Measurements from ENCODE around the gene ABCC3. TPM values are rescaled to one million over a fixed set of nuclear protein-coding genes. Genes with fewer than 3 reads are reported as not detected.

The ABCC3 gene
- total RNA-seq, 3 donors from 2014 or later: 6.1 to 122 (median 81.0) TPM

GRCh38 chr17:50613007-50613992 is 21.4 kb upstream of the ABCC3 start:
- no peaks in the 10 kb centered on the region for H3K9me3 ChIP-seq
- TF ChIP-seq POLR2AphosphoS5 (IDR thresholded peaks at IDR 0.05) (no peak), POLR2A (IDR thresholded peaks at IDR 0.05) (no peak), CTCF (IDR thresholded peaks at IDR 0.05) (no peak)
- intact Hi-C loops (cut with DNase I; ENCODE audit: low total_unique reads): no loop called here
- DNase-seq (ENCODE audit: low spot score in 2 of 2): no peak
- no peak overlapping the region for H3K27ac ChIP-seq
- H3K4me1 ChIP-seq: no peaks in the 10 kb centered on the region
- H3K36me3 ChIP-seq: no peaks in the 10 kb centered on the region
- no peaks in the 10 kb centered on the region for H3K27me3 ChIP-seq
- no peak overlapping the region for H3K4me3 ChIP-seq

- no peaks in the 10 kb centered on the region for H3K36me3 ChIP-seq
- no peak overlapping the region for H3K27ac ChIP-seq
- no peaks in the 10 kb centered on the region for H3K27me3 ChIP-seq
- H3K4me3 ChIP-seq: no peak overlapping the region
- intact Hi-C loops (cut with DNase I; ENCODE audit: low total_unique reads): no loop called here
- H3K4me1 ChIP-seq: no peaks in the 10 kb centered on the region
- no peaks in the 10 kb centered on the region for H3K9me3 ChIP-seq
- no peak for TF ChIP-seq POLR2AphosphoS5 (IDR thresholded peaks at IDR 0.05)
- TF ChIP-seq CTCF (IDR thresholded peaks at IDR 0.05): no peak
- TF ChIP-seq POLR2A (IDR thresholded peaks at IDR 0.05): no peak
- no peak for DNase-seq (ENCODE audit: low spot score in 2 of 2)
These were observed 20.1 kb upstream of the ABCC3 start for GRCh38 chr17:50614471-50615051.

GRCh38 chr17:50615828-50616227 is 18.9 kb upstream of the ABCC3 start:
- Histone ChIP-seq H3K36me3 (no peaks in the 10 kb centered on the region), H3K4me3 (no peak overlapping the region), H3K9me3 (no peaks in the 10 kb centered on the region), H3K4me1 (no peaks in the 10 kb centered on the region), H3K27ac (no peak overlapping the region), H3K27me3 (no peaks in the 10 kb centered on the region)
- TF ChIP-seq POLR2A (IDR thresholded peaks at IDR 0.05) (no peak), POLR2AphosphoS5 (IDR thresholded peaks at IDR 0.05) (no peak), CTCF (IDR thresholded peaks at IDR 0.05) (no peak)
- DNase-seq (ENCODE audit: low spot score in 2 of 2): no peak
- intact Hi-C loops (cut with DNase I; ENCODE audit: low total_unique reads): no loop called here

- Histone ChIP-seq H3K9me3 (no peaks in the 10 kb centered on the region), H3K36me3 (no peaks in the 10 kb centered on the region), H3K4me3 (no peak overlapping the region), H3K27me3 (peaks cover 0 to 3% of the 10 kb centered on the region in 2 donors), H3K4me1 (no peaks in the 10 kb centered on the region), H3K27ac (no peak overlapping the region)
- no peak for TF ChIP-seq POLR2A (IDR thresholded peaks at IDR 0.05)
- no peak for TF ChIP-seq POLR2AphosphoS5 (IDR thresholded peaks at IDR 0.05)
- no peak for TF ChIP-seq CTCF (IDR thresholded peaks at IDR 0.05)
- intact Hi-C loops (cut with DNase I; ENCODE audit: low total_unique reads): no loop called here
- DNase-seq (ENCODE audit: low spot score in 2 of 2): no peak
These were observed 16.4 kb upstream of the ABCC3 start for GRCh38 chr17:50618300-50618699.

- H3K36me3 ChIP-seq: no peaks in the 10 kb centered on the region
- no peak overlapping the region for H3K4me3 ChIP-seq
- no peak for TF ChIP-seq CTCF (IDR thresholded peaks at IDR 0.05)
- TF ChIP-seq POLR2AphosphoS5 (IDR thresholded peaks at IDR 0.05): no peak
- TF ChIP-seq POLR2A (IDR thresholded peaks at IDR 0.05): no peak
- H3K4me1 ChIP-seq: no peaks in the 10 kb centered on the region
- peaks cover 0 to 3% of the 10 kb centered on the region in 2 donors for H3K27me3 ChIP-seq
- H3K27ac ChIP-seq: no peak overlapping the region
- intact Hi-C loops (cut with DNase I; ENCODE audit: low total_unique reads): no loop called here
- H3K9me3 ChIP-seq: no peaks in the 10 kb centered on the region
- no peak for DNase-seq (ENCODE audit: low spot score in 2 of 2)
These were observed 15.7 kb upstream of the ABCC3 start for GRCh38 chr17:50618941-50619340.

Data from breast epithelium (tissue), 4 donors.